Ectodermal cell (in vitro differentiated cells): Measurements from ENCODE around the gene LOXL3.
"Not testable (repeated sequence)": the region's sequence is repeated elsewhere in the genome, so short reads cannot be mapped to it uniquely, and the experiment has no call there.

Experiments
- H3K27ac ChIP-seq: 2 replicates; pipeline ENCODE4 v1.7.0; 2013; ENCODE audit warnings: mild to moderate bottlenecking, low read depth, low read length; ENCODE audit not compliant: insufficient read depth, poor library complexity, severe bottlenecking
- H3K27me3 ChIP-seq: 2 replicates; pipeline ENCODE4 v1.7.0; 2013; ENCODE audit warnings: mild to moderate bottlenecking, low read length; ENCODE audit not compliant: insufficient read depth, control insufficient read depth, poor library complexity, severe bottlenecking
- H3K36me3 ChIP-seq: one replicate; pipeline ENCODE4 v1.7.0; 2013; ENCODE audit warnings: low read length; ENCODE audit not compliant: control insufficient read depth, insufficient read depth
- H3K4me1 ChIP-seq: one replicate; pipeline ENCODE4 v1.7.0; 2013; ENCODE audit warnings: low read length; ENCODE audit not compliant: control insufficient read depth, insufficient read depth
- H3K4me3 ChIP-seq: 2 replicates; pipeline ENCODE4 v1.7.0; 2013; ENCODE audit warnings: low read depth, low read length, control low read depth; ENCODE audit not compliant: insufficient read depth
- H3K9me3 ChIP-seq: 2 replicates; pipeline ENCODE4 v1.7.0; 2013; ENCODE audit warnings: mild to moderate bottlenecking, low read length, moderate library complexity; ENCODE audit not compliant: control insufficient read depth
- WGBS, 2 experiments: methylation state at CpG; one replicate each; pipeline ENCODE4 v1.1.7; 2013; ENCODE audit warnings: missing lambda C conversion rate in 2 of 2; 5-methylcytosine and 5-hydroxymethylcytosine counted together

Gene LOXL3

DNA sequence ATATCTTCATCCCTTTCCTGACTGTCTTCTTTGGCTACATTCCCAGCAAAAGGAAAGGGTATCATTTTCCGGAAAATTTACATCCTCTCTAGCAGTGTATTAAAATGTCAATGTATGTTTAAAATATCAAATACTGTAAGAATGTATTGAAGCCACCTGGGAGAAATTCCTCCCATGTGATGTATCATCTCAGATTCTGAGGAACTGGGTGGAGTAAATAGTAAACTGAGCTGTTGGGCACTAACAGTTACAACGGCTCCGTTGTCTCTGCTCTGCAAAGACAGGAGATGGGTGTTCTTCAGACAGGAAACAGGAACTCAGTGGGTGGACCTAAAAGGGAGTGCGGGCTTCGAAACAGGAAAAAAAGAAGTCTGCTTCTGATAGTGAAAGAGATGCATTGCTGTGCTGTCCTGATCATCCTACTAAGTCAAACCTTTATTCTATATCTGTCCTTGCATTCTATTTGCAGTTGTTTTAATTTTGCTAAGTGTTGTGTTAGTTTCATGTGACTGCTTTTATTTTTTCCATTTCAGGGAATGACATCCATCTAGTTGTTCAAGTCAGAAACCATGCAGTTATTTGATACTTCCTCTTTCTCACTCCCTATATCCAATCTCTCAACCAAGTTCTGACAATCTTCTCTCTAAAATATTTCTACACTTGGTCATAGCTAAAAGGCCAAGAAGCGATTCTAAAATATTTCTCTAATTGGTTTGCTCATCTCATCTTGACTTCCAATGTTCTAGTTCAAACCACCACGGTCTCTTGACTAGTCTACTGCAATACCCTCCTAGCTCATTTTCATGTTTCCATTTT, 20.2 kb upstream of the LOXL3 start:
- no peaks in the 10 kb centered on the region for H3K27me3 ChIP-seq
- no peaks in the 10 kb centered on the region for H3K36me3 ChIP-seq
- WGBS, 2 experiments = 82 to 88% methylated on average over 6 of the region's 7 CpGs
- no peaks in the 10 kb centered on the region for H3K9me3 ChIP-seq
- no peaks in the 10 kb centered on the region for H3K4me1 ChIP-seq
- no peak overlapping the region for H3K27ac ChIP-seq
- H3K4me3 ChIP-seq = no peak overlapping the region

DNA sequence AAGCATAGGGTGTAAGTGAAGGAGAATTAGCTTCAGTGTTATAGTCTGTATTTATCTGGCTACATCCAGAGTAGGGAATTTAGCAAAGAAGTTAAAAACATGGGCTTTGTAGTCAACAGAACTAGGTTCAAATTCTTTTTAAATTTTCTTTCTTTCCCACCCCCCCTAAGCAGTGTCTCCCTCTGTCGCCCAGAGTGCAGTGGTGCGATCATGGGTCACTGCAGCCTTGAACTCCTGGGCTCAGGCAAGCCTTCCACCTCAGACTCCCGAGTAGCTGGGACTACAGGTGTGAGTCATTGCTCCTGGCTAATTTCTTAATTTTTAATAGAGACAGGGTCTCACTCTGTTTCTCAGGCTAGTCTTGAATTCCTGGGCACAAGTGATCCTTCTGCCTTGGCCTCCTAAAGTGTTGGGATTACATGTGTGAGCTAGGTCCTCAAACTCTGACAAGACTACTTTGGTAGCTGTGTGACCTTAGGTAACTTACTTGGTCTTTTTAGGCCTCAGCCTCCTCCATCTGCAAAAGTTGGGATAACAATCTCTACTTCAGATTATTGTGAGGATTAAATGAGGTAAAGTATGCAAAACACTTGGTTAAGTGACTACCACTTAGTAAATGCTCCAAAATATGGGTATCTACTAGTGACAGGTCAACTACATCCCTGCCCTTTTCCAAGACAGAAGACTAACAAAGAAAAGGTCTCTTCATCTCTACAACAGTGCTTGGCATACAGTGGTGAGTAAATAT, 18.6 kb upstream of the LOXL3 start:
- 75 to 77% methylated on average over 3 of the region's 3 CpGs for WGBS, 2 experiments
- Histone ChIP-seq H3K4me3 (no peak overlapping the region), H3K9me3 (no peaks in the 10 kb centered on the region), H3K4me1 (no peaks in the 10 kb centered on the region), H3K27ac (no peak overlapping the region), H3K27me3 (peaks cover 7% of the 10 kb centered on the region), H3K36me3 (no peaks in the 10 kb centered on the region)

DNA sequence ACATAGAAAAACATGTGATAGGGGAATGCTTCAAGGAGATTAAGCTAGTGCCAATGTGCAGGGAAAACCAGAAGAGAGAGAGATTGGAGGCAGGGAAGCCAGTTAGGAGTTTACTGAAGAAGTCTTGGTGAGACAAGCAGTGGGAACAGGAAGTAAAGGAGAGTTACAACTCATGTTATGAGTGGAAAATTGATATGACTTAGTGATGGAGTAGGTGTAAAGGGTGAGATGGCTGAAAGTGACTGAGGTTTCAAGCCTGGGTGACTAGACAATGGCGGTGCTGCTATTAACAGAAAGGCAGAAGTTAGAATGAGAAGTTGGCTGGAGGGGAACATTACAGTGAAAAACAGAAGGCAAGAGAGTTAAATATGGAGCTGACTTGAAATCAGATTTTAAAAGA, 17.3 kb upstream of the LOXL3 start:
- peaks cover 7% of the 10 kb centered on the region for H3K27me3 ChIP-seq
- WGBS, 2 experiments = 92 to 93% methylated on average over 1 of the region's 1 CpG
- H3K27ac ChIP-seq = no peak overlapping the region
- no peaks in the 10 kb centered on the region for H3K4me1 ChIP-seq
- H3K36me3 ChIP-seq = no peaks in the 10 kb centered on the region
- H3K9me3 ChIP-seq = no peaks in the 10 kb centered on the region
- H3K4me3 ChIP-seq = no peak overlapping the region

DNA sequence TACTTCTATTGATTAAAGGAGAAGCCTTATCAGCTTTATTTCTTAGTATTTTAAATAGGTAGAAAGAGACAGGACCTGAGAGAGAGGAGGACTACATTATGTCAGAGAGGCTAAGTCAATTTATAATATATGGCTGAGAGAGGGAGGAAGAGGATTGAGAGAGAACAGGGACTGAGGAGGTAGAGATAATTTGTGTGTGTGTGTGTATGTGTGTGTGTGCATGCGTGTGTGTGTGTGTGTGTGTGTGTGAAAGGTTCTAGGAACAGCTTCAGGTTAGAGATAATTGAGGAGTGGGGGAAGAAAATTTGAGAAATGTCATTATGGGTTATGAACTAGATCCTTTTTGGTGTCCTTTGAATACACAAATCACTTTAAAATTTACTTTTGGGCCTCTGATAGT, 15.9 kb upstream of the LOXL3 start:
- 87 to 88% methylated on average over 1 of the region's 1 CpG for WGBS, 2 experiments
- no peaks in the 10 kb centered on the region for H3K9me3 ChIP-seq
- H3K4me3 ChIP-seq = no peak overlapping the region
- no peaks in the 10 kb centered on the region for H3K4me1 ChIP-seq
- no peak overlapping the region for H3K27ac ChIP-seq
- H3K36me3 ChIP-seq = no peaks in the 10 kb centered on the region
- H3K27me3 ChIP-seq = peaks cover 7% of the 10 kb centered on the region

DNA sequence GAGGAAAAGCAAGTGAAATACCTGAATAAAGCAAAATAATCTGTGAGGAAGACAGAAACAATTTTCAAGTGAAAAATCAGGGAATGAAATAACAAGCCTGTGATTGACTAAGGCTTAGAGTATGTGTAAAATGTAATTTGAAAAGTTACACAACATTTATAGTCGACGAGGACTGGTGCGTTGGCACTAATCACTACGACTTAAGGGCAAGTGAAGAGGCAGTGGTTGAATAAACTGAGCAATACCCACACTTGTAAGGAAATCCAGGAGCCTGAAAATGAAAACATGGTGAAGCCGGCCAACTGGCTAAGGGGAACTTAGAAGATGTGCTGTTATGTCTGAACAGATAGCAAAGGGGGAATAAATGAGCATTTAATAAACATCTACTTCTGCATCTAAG, 14.1 kb upstream of the LOXL3 start:
- Histone ChIP-seq H3K27ac (no peak overlapping the region), H3K4me1 (no peaks in the 10 kb centered on the region), H3K4me3 (no peak overlapping the region), H3K36me3 (no peaks in the 10 kb centered on the region), H3K9me3 (no peaks in the 10 kb centered on the region), H3K27me3 (peaks cover 7% of the 10 kb centered on the region)
- WGBS, 2 experiments = 92% methylated on average over 5 of the region's 5 CpGs

DNA sequence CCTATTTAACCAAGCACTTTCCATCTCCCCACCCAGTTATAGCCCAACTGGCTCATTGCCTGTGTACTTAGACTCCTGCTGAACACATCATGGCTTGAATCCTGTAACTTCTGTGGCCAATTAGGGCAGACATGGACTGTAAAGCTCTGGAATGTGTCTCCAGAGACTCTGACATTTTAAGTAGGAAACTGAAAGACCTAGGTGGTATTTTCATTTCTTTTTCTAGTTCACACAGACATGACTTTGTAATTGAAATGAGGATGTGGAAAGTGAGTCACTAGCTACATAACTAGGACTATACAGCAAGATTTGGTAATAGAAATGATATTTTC, 13.0 kb upstream of the LOXL3 start:
- no peaks in the 10 kb centered on the region for H3K9me3 ChIP-seq
- H3K27me3 ChIP-seq = peaks cover 11% of the 10 kb centered on the region
- no peak overlapping the region for H3K4me3 ChIP-seq
- no peaks in the 10 kb centered on the region for H3K36me3 ChIP-seq
- no peak overlapping the region for H3K27ac ChIP-seq
- no peaks in the 10 kb centered on the region for H3K4me1 ChIP-seq

DNA sequence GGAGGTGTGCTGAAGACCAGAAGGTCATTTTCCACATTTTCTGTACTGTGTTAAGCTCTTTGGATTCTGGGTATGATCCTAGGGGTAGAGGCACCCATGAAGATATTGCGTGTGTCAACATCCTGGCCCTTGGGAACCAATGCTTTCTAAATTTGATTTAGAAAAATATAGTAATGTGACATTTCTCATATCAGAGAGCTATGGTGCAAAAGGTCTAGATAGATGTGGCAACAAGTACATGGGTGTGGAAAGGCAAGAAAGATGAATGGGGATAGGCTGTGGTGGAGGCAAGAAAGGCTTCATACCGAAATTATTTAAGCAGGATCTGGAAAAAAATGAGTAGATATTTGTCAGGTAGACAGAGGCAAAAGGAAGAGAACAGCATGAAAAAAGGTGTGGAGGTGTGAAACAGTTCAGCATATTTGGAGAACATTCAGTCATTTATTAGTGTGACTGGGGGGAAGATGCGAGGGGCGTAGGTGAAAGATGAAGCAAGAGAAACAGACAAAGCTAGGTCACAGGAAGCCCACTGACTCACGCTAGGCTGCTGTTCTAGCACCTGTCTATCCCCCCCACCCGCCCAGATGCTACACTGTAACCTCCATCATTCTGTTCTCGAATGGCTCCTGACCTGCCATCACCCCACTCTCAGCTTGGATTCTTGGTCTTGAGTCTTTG, 12.5 kb upstream of the LOXL3 start:
- no peaks in the 10 kb centered on the region for H3K36me3 ChIP-seq
- peaks cover 14% of the 10 kb centered on the region for H3K27me3 ChIP-seq
- H3K4me3 ChIP-seq = no peak overlapping the region
- H3K27ac ChIP-seq = no peak overlapping the region
- H3K4me1 ChIP-seq = no peaks in the 10 kb centered on the region
- no peaks in the 10 kb centered on the region for H3K9me3 ChIP-seq
- WGBS, 2 experiments = 87% methylated on average over 7 of the region's 7 CpGs

DNA sequence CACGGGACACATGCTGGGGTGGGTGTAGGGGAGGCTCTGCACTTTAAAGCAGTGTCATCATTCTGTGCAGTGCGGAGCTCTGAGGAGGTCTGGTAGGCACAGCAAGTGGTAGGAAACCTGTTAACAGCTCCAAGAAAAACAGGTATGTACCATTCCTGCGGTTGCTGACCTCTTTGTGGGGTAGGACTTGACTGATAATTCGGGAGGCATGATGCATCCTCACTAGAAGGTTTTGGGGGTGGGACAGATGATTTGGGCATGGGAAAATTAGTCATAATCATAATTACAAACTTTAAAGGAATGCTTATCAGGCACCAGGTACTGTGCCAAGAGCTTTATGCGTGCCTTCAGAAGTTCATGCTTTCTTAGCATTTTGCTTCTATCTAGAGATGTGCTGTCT, 10.5 kb upstream of the LOXL3 start:
- Histone ChIP-seq H3K27me3 (peaks cover 27% of the 10 kb centered on the region), H3K9me3 (no peaks in the 10 kb centered on the region), H3K4me3 (no peak overlapping the region), H3K36me3 (no peaks in the 10 kb centered on the region), H3K27ac (no peak overlapping the region), H3K4me1 (no peaks in the 10 kb centered on the region)
- WGBS, 2 experiments = 86 to 91% methylated on average over 4 to 5 of the region's 5 CpGs

DNA sequence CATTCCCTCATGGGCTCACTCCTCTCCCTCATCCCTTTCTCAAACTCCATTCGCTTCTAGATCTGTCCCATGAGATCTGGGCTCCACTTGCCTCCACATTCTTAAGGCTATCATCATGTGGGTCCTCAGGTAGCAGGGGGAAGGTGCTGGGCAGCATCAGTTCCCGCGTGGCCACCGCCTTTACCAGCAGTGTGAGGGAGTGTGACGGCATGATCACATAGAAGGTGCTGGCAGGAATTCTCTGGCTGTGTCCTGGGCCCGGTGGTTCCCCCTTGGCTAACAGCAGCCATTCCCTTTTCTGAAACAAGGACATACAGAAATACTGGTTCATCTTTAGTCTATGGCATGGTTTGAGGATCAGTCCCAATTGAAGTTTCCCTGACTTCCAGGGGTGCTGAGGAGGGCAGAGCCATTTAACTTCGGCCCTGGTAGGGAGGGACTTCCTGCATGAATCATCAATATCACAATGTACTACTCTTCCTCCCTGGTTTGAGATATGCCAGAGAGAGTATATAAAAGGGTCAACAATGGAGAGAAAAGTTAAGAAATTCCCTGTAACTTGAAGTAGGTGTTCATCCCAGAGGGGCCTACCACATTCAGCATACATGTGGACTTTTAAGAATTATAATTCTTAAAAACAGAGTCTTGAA, 8.5 kb upstream of the LOXL3 start:
- Histone ChIP-seq H3K4me3 (no peak overlapping the region), H3K27me3 (peaks cover 19% of the 10 kb centered on the region), H3K9me3 (no peaks in the 10 kb centered on the region), H3K36me3 (no peaks in the 10 kb centered on the region), H3K4me1 (no peaks in the 10 kb centered on the region), H3K27ac (no peak overlapping the region)
- WGBS, 2 experiments = 91 to 93% methylated on average over 6 to 7 of the region's 7 CpGs

DNA sequence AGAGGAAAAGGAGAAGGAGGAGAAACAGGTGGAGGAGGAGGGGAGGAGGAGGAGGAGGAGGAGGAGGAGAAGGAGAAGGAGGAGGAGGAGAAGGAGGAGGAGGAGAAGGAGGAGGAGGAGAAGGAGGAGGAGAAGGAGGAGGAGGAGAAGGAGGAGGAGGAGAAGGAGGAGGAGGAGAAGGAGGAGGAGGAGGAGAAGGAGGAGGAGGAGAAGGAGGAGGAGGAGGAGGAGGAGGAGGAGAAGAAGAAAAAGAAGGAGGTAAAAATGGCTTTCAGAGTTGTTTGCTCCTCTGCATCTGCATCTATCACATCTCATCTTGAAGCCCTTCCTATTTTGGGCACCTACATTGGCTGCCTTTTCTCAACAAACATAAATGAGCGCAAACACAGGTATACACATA, 7.3 kb upstream of the LOXL3 start:
- not testable (repeated sequence) for H3K4me3 ChIP-seq, H3K36me3 ChIP-seq, H3K27ac ChIP-seq, H3K9me3 ChIP-seq, H3K4me1 ChIP-seq
- 97 to 100% methylated on average over 1 of the region's 1 CpG for WGBS, 2 experiments
- peaks cover 22% of the 10 kb centered on the region for H3K27me3 ChIP-seq
